ENCODE results near the gene PDE5A. TPM values are rescaled to one million over a fixed set of nuclear protein-coding genes. Genes with fewer than 3 reads are reported as not detected.
"Not testable (repeated sequence)": the region's sequence is repeated elsewhere in the genome, so short reads cannot be mapped to it uniquely, and the experiment has no call there.

Gene PDE5A
- total and polyA plus RNA-seq, 12 donors, result 1.5 to 17.4 (median 9.9) TPM

GRCh38 chr4:119664168-119664907 lies 35.7 kb upstream of the PDE5A start:
- peak overlapping the region in 1 of 10 donors; percentile 39 for H3K27ac ChIP-seq
- H3K4me3 ChIP-seq, result peak overlapping the region in 3 of 10 donors; percentile 20 to 27 (median 25)
- intact Hi-C loops (cut with DNase I), result loop anchor here in 1 of 10 donors (5.0 kb wide), 1 partner anchor 713 kb away; no protein-coding TSS in a partner anchor
- ATAC-seq (no peak), DNase-seq (no peak)
- H3K36me3 ChIP-seq, result no peaks in the 10 kb centered on the region
- peaks cover 0 to 2% (median 0%) of the 10 kb centered on the region in 9 donors for H3K4me1 ChIP-seq
- no peaks in the 10 kb centered on the region for H3K9me3 ChIP-seq
- H3K27me3 ChIP-seq, result no peaks in the 10 kb centered on the region
- TF ChIP-seq, protein P1, sequence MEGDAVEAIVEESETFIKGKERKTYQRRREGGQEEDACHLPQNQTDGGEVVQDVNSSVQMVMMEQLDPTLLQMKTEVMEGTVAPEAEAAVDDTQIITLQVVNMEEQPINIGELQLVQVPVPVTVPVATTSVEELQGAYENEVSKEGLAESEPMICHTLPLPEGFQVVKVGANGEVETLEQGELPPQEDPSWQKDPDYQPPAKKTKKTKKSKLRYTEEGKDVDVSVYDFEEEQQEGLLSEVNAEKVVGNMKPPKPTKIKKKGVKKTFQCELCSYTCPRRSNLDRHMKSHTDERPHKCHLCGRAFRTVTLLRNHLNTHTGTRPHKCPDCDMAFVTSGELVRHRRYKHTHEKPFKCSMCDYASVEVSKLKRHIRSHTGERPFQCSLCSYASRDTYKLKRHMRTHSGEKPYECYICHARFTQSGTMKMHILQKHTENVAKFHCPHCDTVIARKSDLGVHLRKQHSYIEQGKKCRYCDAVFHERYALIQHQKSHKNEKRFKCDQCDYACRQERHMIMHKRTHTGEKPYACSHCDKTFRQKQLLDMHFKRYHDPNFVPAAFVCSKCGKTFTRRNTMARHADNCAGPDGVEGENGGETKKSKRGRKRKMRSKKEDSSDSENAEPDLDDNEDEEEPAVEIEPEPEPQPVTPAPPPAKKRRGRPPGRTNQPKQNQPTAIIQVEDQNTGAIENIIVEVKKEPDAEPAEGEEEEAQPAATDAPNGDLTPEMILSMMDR (IDR thresholded peaks at IDR 0.05), result no peak
- 80 to 85% methylated on average over 3 of the region's 3 CpGs for WGBS, 2 donors

DNA sequence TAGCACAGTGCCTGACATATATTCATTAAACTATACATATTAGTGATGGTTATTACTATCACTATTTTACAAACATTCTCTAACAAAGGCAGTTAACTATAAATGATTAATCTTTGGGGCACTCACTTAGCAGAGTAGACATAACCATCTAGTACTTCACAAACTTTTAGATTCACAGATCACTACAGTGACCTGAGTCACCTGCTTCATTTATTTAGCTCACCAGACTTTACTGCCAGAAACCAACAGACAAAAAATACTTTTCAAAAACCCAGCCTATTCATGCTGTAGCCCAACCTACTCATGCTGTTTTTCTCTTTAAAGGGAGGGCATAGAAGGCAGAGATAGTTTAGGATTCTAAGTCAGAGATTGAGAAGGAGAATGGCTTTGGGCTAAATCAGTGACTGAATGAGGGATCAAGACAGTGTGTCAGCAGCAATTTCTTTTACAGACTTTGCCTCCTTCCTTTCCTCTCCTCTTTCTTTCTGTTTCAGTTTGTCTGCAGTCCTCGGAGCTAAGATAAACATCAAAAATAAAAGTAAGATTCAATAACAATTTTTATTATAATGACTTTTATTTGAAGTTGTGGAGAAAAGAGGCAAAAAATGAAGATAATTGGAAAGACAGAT lies 34.7 kb upstream of the PDE5A start:
- ATAC-seq, result peak in 2 of 8 donors; percentile 28 to 29
- Histone ChIP-seq H3K27ac (peak overlapping the region in 2 of 10 donors; percentile 14 to 39), H3K27me3 (no peaks in the 10 kb centered on the region), H3K4me1 (peaks cover 0 to 2% (median 0%) of the 10 kb centered on the region in 9 donors), H3K36me3 (no peaks in the 10 kb centered on the region), H3K9me3 (no peaks in the 10 kb centered on the region), H3K4me3 (peak overlapping the region in 5 of 10 donors; percentile 6 to 27 (median 25))
- intact Hi-C loops (cut with DNase I), result loop anchor here in 1 of 10 donors (5.0 kb wide), 1 partner anchor 714 kb away; no protein-coding TSS in a partner anchor
- no peak for DNase-seq
- TF ChIP-seq, protein P1 (IDR thresholded peaks at IDR 0.05), result no peak
- 57 to 62% methylated on average over 1 of the region's 1 CpG for WGBS, 2 donors

DNA sequence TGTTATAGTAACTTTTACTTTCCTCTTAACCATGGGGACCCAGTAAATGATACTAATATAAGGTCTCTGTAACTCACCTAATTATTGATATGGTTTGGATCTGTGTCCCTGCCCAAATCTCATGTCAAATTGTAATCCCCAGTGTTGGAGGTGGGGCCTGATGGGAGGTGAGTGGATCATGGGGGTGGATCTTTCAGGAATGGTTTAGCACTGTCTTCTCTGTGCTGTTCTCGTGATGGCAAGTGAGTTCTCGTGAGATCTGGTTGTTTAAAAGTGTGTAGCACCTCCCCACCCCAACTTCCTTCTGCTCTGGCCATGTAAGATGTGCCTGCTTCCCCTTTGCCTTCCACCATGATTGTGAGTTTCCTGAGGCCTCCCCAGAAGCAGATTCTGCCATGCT lies 34.0 kb upstream of the PDE5A start:
- H3K36me3 ChIP-seq, H3K27me3 ChIP-seq, ATAC-seq, H3K27ac ChIP-seq, H3K4me1 ChIP-seq, DNase-seq, H3K9me3 ChIP-seq, H3K4me3 ChIP-seq: not testable (repeated sequence)
- 72 to 76% methylated on average over 2 of the region's 2 CpGs for WGBS, 2 donors
- intact Hi-C loops (cut with DNase I), result loop anchor here in 1 of 10 donors (5.0 kb wide), 1 partner anchor 715 kb away; no protein-coding TSS in a partner anchor

- no peak overlapping the region for H3K4me3 ChIP-seq
- intact Hi-C loops (cut with DNase I), result loop anchor here in 1 of 10 donors (5.0 kb wide), 1 partner anchor 716 kb away; no protein-coding TSS in a partner anchor
- H3K27ac ChIP-seq, result no peak overlapping the region
- peaks cover 0 to 11% (median 0%) of the 10 kb centered on the region in 9 donors for H3K4me1 ChIP-seq
- ATAC-seq (no peak), DNase-seq (no peak)
- H3K27me3 ChIP-seq, result no peaks in the 10 kb centered on the region
- WGBS, 2 donors, result 43 to 57% methylated on average over 1 of the region's 1 CpG
- H3K9me3 ChIP-seq, result no peaks in the 10 kb centered on the region
- H3K36me3 ChIP-seq, result no peaks in the 10 kb centered on the region
- TF ChIP-seq, protein P1 (IDR thresholded peaks at IDR 0.05), result no peak
Observed at GRCh38 chr4:119661231-119661630, 32.6 kb upstream of the PDE5A start.
